H1 (cell line): ENCODE measurements around the gene CPEB1. TPM values are rescaled to one million over a fixed set of nuclear protein-coding genes. Genes with fewer than 3 reads are reported as not detected.

Experiments
- CTCF ChIA-PET: fragments of 300-600 bp; sonication (Branson Sonifier 250); formaldehyde crosslinking; loops from one replicate; lab custom pipeline; 2021; ENCODE audit not compliant: partially characterized antibody; lab: Charles Lee
- POLR2A ChIA-PET: fragments of 300-600 bp; sonication (Branson Sonifier 250); formaldehyde crosslinking; loops from one replicate; lab custom pipeline; 2021; ENCODE audit warnings: inconsistent platforms; ENCODE audit not compliant: partially characterized antibody; lab: Charles Lee
- DNase-seq, 2 experiments: peaks; one replicate each; pipeline versions ENCODE4 v3.0.0 to v3.0.0-alpha.2; 2010 to 2022; ENCODE audit warnings: low spot score in 2 of 2, low read depth in 1 of 2, mixed read lengths in 1 of 2
- FAIRE-seq: peaks from 2 replicates; lab custom pipeline; 2011; peaks lifted over from hg19 to GRCh38; lab: Jason Lieb, UNC
- H2AFZ ChIP-seq: 2 replicates; pipeline ENCODE4 v1.8.1; 2012; ENCODE audit warnings: low read length, inconsistent platforms
- H2AK5ac ChIP-seq: 2 replicates; pipeline ENCODE4 v1.6.1; 2013; ENCODE audit warnings: low read depth, low read length
- H2BK120ac ChIP-seq: replicated peaks from 2 replicates; pipeline ENCODE3; 2013; ENCODE audit warnings: low read depth, low read length, inconsistent platforms
- H2BK12ac ChIP-seq: 2 replicates; pipeline ENCODE4 v1.6.1; 2013; ENCODE audit warnings: low read depth, low read length
- H2BK15ac ChIP-seq: 2 replicates; pipeline ENCODE4 v1.6.1; 2013; ENCODE audit warnings: low read length
- H2BK20ac ChIP-seq: 2 replicates; pipeline ENCODE4 v1.6.1; 2013; ENCODE audit warnings: low read length
- H2BK5ac ChIP-seq: 2 replicates; pipeline ENCODE4 v1.6.1; 2013; ENCODE audit warnings: low read depth, low read length
- H3K14ac ChIP-seq: 2 replicates; pipeline ENCODE4 v1.6.1; 2013; ENCODE audit warnings: inconsistent platforms; ENCODE audit not compliant: insufficient read length
- H3K18ac ChIP-seq: 2 replicates; pipeline ENCODE4 v1.6.1; 2013; ENCODE audit warnings: low read length; ENCODE audit errors: extremely low read depth
- H3K23ac ChIP-seq: 2 replicates; pipeline ENCODE4 v1.6.1; 2013; ENCODE audit warnings: inconsistent platforms; ENCODE audit not compliant: insufficient read length
- H3K23me2 ChIP-seq: 2 replicates; pipeline ENCODE4 v1.6.1; 2013; ENCODE audit warnings: low read depth, low read length
- H3K27ac ChIP-seq: 2 replicates; pipeline ENCODE4 v1.6.1; 2011; ENCODE audit warnings: low read depth, low read length, inconsistent platforms
- H3K27me3 ChIP-seq, 4 experiments: replicated peaks in 1 of 4; 1 replicate in 1 of 4; 2 replicates in 3 of 4; pipeline versions ENCODE4 v1.6.1 to v1.8.1; 2011 to 2013; ENCODE audit warnings: low read length in 3 of 4, mild to moderate bottlenecking in 3 of 4, inconsistent platforms in 2 of 4, mixed read lengths in 2 of 4, moderate library complexity in 1 of 4; ENCODE audit not compliant: control insufficient read depth in 3 of 4, insufficient read depth in 3 of 4; ENCODE audit errors: extremely low read depth in 1 of 4
- H3K36me3 ChIP-seq, 4 experiments: 2 replicates each; pipeline versions ENCODE4 v1.6.1 to v1.8.1; 2011 to 2013; ENCODE audit warnings: mild to moderate bottlenecking in 4 of 4, low read length in 3 of 4, moderate library complexity in 2 of 4, control low read depth in 1 of 4, inconsistent platforms in 1 of 4; ENCODE audit not compliant: insufficient read depth in 4 of 4, control insufficient read depth in 2 of 4
- H3K4ac ChIP-seq: replicated peaks from 2 replicates; pipeline ENCODE3; 2013; ENCODE audit warnings: low read length, low read depth, mixed read lengths, inconsistent platforms; ENCODE audit not compliant: insufficient read length
- H3K4me1 ChIP-seq, 4 experiments: replicated peaks in 1 of 4; 1 replicate in 1 of 4; 2 replicates in 3 of 4; pipeline versions ENCODE4 v1.6.1 to v1.8.1; 2011 to 2013; ENCODE audit warnings: low read length in 3 of 4, inconsistent platforms in 2 of 4, mixed read lengths in 1 of 4; ENCODE audit not compliant: insufficient read depth in 4 of 4, control insufficient read depth in 3 of 4
- H3K4me2 ChIP-seq, 2 experiments: 2 replicates each; pipeline versions ENCODE4 v1.6.1 to v1.8.1; 2011 to 2013; ENCODE audit warnings: low read depth in 2 of 2, low read length in 2 of 2, control low read depth in 1 of 2, inconsistent platforms in 1 of 2, mild to moderate bottlenecking in 1 of 2; ENCODE audit not compliant: insufficient read depth in 1 of 2
- H3K4me3 ChIP-seq, 4 experiments: fragments of 200-600, 300-600 bp in 1 of 4; sonication (generic), shearing (Covaris generic), sonication (Bioruptor Twin) in 1 of 4; 2 replicates each; pipeline versions ENCODE4 v1.5.1 to v1.8.1; 2011 to 2016; ENCODE audit warnings: low read length in 4 of 4, low read depth in 3 of 4, control low read depth in 2 of 4, inconsistent platforms in 2 of 4, mild to moderate bottlenecking in 2 of 4, mixed read lengths in 1 of 4, moderate library complexity in 1 of 4; ENCODE audit not compliant: insufficient read depth in 2 of 4; ENCODE audit errors: extremely low read depth in 1 of 4
- H3K56ac ChIP-seq: replicated peaks from 2 replicates; pipeline ENCODE3; 2013; ENCODE audit warnings: low read depth, mild to moderate bottlenecking, mixed read lengths, low read length, inconsistent platforms; ENCODE audit not compliant: insufficient read length
- H3K79me1 ChIP-seq: 2 replicates; pipeline ENCODE4 v1.6.1; 2013; ENCODE audit warnings: low read depth, low read length, control low read depth
- H3K79me2 ChIP-seq, 2 experiments: 2 replicates each; pipeline versions ENCODE4 v1.6.1 to v1.8.1; 2012 to 2013; ENCODE audit warnings: low read length in 2 of 2, mild to moderate bottlenecking in 2 of 2, inconsistent platforms in 1 of 2; ENCODE audit not compliant: insufficient read depth in 2 of 2, control insufficient read depth in 1 of 2
- H3K9ac ChIP-seq, 4 experiments: replicated peaks in 1 of 4; 1 replicate in 1 of 4; 2 replicates in 3 of 4; pipeline versions ENCODE4 v1.6.1 to v1.8.1; 2011 to 2013; ENCODE audit warnings: low read depth in 3 of 4, low read length in 3 of 4, control low read depth in 2 of 4, mild to moderate bottlenecking in 2 of 4, moderate library complexity in 2 of 4, inconsistent platforms in 1 of 4; ENCODE audit errors: extremely low read depth in 1 of 4
- H3K9me3 ChIP-seq, 2 experiments: 2 replicates each; pipeline versions ENCODE4 v1.6.1 to v1.8.1; 2012 to 2013; ENCODE audit warnings: mild to moderate bottlenecking in 2 of 2, moderate library complexity in 2 of 2, control low read depth in 1 of 2, inconsistent platforms in 1 of 2, low read depth in 1 of 2, low read length in 1 of 2, mixed read lengths in 1 of 2; ENCODE audit not compliant: insufficient read depth in 2 of 2
- H4K20me1 ChIP-seq, 2 experiments: replicated peaks in 1 of 2; 2 replicates each; pipeline versions ENCODE3 to v1.8.1; 2011 to 2013; ENCODE audit warnings: inconsistent platforms in 2 of 2, low read length in 2 of 2, mild to moderate bottlenecking in 1 of 2; ENCODE audit not compliant: insufficient read depth in 2 of 2, control insufficient read depth in 1 of 2
- H4K5ac ChIP-seq: 2 replicates; pipeline ENCODE4 v1.6.1; 2013; ENCODE audit warnings: low read length, low read depth, mixed read lengths, inconsistent platforms; ENCODE audit not compliant: insufficient read length
- H4K8ac ChIP-seq: 2 replicates; pipeline ENCODE4 v1.8.0; 2013; ENCODE audit warnings: mild to moderate bottlenecking, moderate library complexity, low read length, inconsistent platforms; ENCODE audit not compliant: insufficient read depth; ENCODE audit errors: extremely low read depth
- H4K91ac ChIP-seq: replicated peaks from 2 replicates; pipeline ENCODE3; 2013; ENCODE audit warnings: low read length, mixed read lengths, inconsistent platforms; ENCODE audit not compliant: insufficient read length
- CTBP2 ChIP-seq: IDR thresholded peaks from 2 replicates; pipeline ENCODE4 v1.7.0; 2011; ENCODE audit warnings: borderline replicate concordance, mild to moderate bottlenecking, moderate library complexity, mixed read lengths, low read length; ENCODE audit not compliant: insufficient read depth, insufficient read length
- GABPA ChIP-seq: IDR thresholded peaks from 2 replicates; pipeline ENCODE4 v1.6.1; 2011; ENCODE audit warnings: mild to moderate bottlenecking, low read length, moderate library complexity, borderline replicate concordance; ENCODE audit not compliant: insufficient read depth
- GTF2F1 ChIP-seq: IDR thresholded peaks from 2 replicates; pipeline ENCODE4 v1.6.1; 2012; ENCODE audit warnings: low read depth, low read length, improper control_type of control experiment, borderline replicate concordance
- POLR2AphosphoS5 ChIP-seq: IDR thresholded peaks from 2 replicates; pipeline ENCODE4 v1.6.1; 2011; ENCODE audit warnings: low read depth, low read length
- RFX5 ChIP-seq: IDR thresholded peaks from 2 replicates; pipeline ENCODE4 v1.6.1; 2011; ENCODE audit warnings: low read depth, low read length, improper control_type of control experiment, borderline replicate concordance
- SIRT6 ChIP-seq: IDR thresholded peaks from one replicate; pipeline ENCODE4 v1.7.1; 2012; ENCODE audit warnings: low read length, inconsistent platforms
- WGBS, 2 experiments: shearing (Covaris generic) in 1 of 2; methylation state at CpG; one replicate each; pipeline versions ENCODE4 v1.1.6 to v1.1.7; 2013 to 2015; ENCODE audit warnings: low lambda C conversion rate in 2 of 2, mixed read lengths in 2 of 2, inconsistent platforms in 1 of 2, low coverage in 1 of 2, missing lambda C conversion rate in 1 of 2; ENCODE audit not compliant: insufficient replicate concordance in 2 of 2, insufficient coverage in 1 of 2, insufficient read length in 1 of 2; ENCODE audit errors: extremely low coverage in 1 of 2, missing lambda C conversion rate in 1 of 2; 5-methylcytosine and 5-hydroxymethylcytosine counted together
- polyA plus RNA-seq, 7 experiments: library from polyadenylated mRNA; depleted of rRNA in 3 of 7; stranded (reverse) in 5 of 7; unstranded in 2 of 7; fragments of >200 nt in 5 of 7; fragments of 200-250 nt in 2 of 7; gene quantifications; 1 replicate in 5 of 7; 2 replicates in 1 of 7; 4 replicates in 1 of 7; pipeline versions ENCODE4 v1.2.1 to v1.2.3, GENCODE V29; 2011 to 2013; ENCODE audit warnings: missing spikeins in 2 of 7, mixed read lengths in 2 of 7
- total RNA-seq: library from RNA; stranded (reverse); fragmentation: NEBNext Ultra II Directional; extraction: Animal tissue kit (Norgen Biotek cat#: 25700); gene quantifications from 2 replicates; pipeline ENCODE4 v1.2.1, GENCODE V29; 2021
- TF ChIP-seq, protein P1 (sequence below): IDR thresholded peaks from 2 replicates; pipeline ENCODE4 v1.6.1; 2011; ENCODE audit warnings: low read depth, mild to moderate bottlenecking, low read length; ENCODE audit not compliant: insufficient read depth
- TF ChIP-seq, protein P2 (sequence below): IDR thresholded peaks from 2 replicates; pipeline ENCODE4 v1.6.1; 2011; ENCODE audit warnings: low read length, improper control_type of control experiment

The CPEB1 gene
- total and polyA plus RNA-seq, 2 of the 8 experiments (the other 6 are each of a cell fraction or from before 2014, with no cell fraction given), result 4.4 to 4.5 TPM

DNA sequence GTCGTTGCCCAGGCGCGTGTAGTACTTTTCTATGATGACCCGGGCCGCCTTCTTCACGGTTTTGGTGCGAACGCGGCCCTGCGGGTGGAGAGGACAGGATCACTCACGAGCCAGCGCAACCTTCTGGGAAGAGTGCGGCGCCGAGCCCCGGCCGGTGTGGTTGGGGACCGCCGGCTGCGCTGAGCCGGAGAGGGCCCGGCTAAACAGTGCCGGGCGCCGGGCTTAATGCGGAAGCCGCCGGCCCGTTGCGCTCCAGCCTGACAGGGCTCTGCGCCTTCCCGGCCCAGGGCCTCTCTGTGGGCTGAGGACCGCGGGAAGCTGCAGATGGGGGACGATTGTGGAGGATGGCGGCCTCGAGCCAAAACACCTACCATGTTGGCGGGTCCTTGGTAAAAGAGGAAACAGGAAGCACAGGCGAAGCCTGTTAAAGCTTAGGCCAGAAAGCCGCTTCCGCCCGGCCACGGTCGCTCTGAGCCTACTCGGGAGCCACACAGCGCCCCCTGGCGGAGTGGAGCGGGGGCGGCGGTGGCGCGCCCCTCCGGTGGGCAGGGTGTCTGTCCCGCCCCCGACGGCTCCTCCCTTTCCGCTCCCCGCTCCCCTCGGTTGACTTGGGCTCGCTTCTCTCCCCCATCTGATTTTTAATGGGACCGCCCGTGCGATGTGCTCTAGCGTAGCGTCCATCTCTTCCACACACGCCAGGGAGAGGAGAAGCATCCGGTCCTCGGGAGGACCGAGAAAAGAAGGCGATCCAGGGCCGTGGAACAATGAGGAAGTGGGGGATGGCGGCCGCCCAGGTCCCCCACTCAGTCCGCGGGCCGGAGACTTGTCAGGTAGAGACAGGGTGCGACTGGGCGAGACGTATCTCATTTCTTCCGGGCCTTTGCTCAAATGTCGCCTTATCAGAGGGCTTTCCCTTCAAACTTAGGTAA, 106.8 kb downstream of the CPEB1 start, which contains the start of gene RPS17:
RPS17 (minus strand) TSS at position 403 of the 929 bp plus-strand sequence; CDS start at position 374, 29 bp downstream.
- POLR2A ChIA-PET, result interaction anchor here (0.6 to 8.4 kb wide), 40 partner anchors 9 to 668 kb away, joined by 3 to 125 read pairs (median 5); partner anchors contain the start of genes C15orf40, CPEB1 and WHAMM
- Histone ChIP-seq H4K8ac (peak within 1 kb of the TSS; percentile 95), H2BK120ac (no peak within 1 kb of the TSS), H3K36me3 (peaks cover 25 to 44% (median 34%) of the 10 kb centered on the region in 4 experiments), H2BK12ac (peak within 1 kb of the TSS; percentile 1; the same call in 1 of the 2 replicates), H3K4ac (no peak within 1 kb of the TSS), H3K23ac (no peak within 1 kb of the TSS), H3K4me3 (peak within 1 kb of the TSS; percentile 96 to 100 (median 98)), H2AK5ac (peak within 1 kb of the TSS; percentile 44), H4K5ac (peak within 1 kb of the TSS; percentile 82), H3K9me3 (no peaks in the 10 kb centered on the region), H3K4me1 (peaks cover 5 to 24% (median 13%) of the 10 kb centered on the region in 4 experiments; a peak in 6 of 7 replicates), H3K9ac (peak within 1 kb of the TSS; percentile 96 to 98 (median 97)), H4K91ac (peak within 1 kb of the TSS; percentile 6), H2AFZ (peak within 1 kb of the TSS; percentile 90), H3K27me3 (no peaks in the 10 kb centered on the region), H3K4me2 (peak within 1 kb of the TSS; percentile 93 to 95), H2BK20ac (no peak within 1 kb of the TSS), H3K79me1 (0 out of 2 replicates have a peak, but pooled peaks cover 5% of the 10 kb centered on the region), H3K23me2 (peaks cover 14% of the 10 kb centered on the region), H3K79me2 (peaks cover 10 to 35% of the 10 kb centered on the region in 2 experiments), H3K56ac (peak within 1 kb of the TSS; percentile 16), H2BK5ac (peak within 1 kb of the TSS; percentile 88), H3K14ac (peak within 1 kb of the TSS; percentile 68), H3K27ac (peak within 1 kb of the TSS; percentile 90), H3K18ac (peak within 1 kb of the TSS; percentile 64), H2BK15ac (no peak within 1 kb of the TSS), H4K20me1 (peaks cover 16 to 24% of the 10 kb centered on the region in 2 experiments)
- FAIRE-seq (no peak), DNase-seq (peak; percentile 91 to 99)
- WGBS, 2 experiments, result 1% methylated on average over 53 of the region's 81 CpGs; no CpG with 5 or more reads in 1 of the 2 experiments
- CTCF ChIA-PET, result interaction anchor here (0.7 to 6.7 kb wide), 11 partner anchors 8 to 446 kb away, joined by 3 to 54 read pairs (median 3); partner anchors contain the start of genes CPEB1 and RAMAC
- TF ChIP-seq, protein P1, sequence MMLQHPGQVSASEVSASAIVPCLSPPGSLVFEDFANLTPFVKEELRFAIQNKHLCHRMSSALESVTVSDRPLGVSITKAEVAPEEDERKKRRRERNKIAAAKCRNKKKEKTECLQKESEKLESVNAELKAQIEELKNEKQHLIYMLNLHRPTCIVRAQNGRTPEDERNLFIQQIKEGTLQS, result no peak
- no peak for TF ChIP-seq CTBP2
- TF ChIP-seq RFX5, result no peak
- TF ChIP-seq GTF2F1, result peak; percentile 92
- peak; percentile 72; the same call in 1 of the 2 replicates for TF ChIP-seq GABPA
- TF ChIP-seq, protein P2, sequence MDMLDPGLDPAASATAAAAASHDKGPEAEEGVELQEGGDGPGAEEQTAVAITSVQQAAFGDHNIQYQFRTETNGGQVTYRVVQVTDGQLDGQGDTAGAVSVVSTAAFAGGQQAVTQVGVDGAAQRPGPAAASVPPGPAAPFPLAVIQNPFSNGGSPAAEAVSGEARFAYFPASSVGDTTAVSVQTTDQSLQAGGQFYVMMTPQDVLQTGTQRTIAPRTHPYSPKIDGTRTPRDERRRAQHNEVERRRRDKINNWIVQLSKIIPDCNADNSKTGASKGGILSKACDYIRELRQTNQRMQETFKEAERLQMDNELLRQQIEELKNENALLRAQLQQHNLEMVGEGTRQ, result no peak
- no peak for TF ChIP-seq SIRT6
- TF ChIP-seq POLR2AphosphoS5, result peak; percentile 98
